ENCODE results near the gene UBE2L3. TPM values are rescaled to one million over a fixed set of nuclear protein-coding genes. Genes with fewer than 3 reads are reported as not detected.
"Not testable (repeated sequence)": the region's sequence is repeated elsewhere in the genome, so short reads cannot be mapped to it uniquely, and the experiment has no call there.

Gene UBE2L3
- total RNA-seq, 1 donor from 2014 or later = 22.5 TPM

DNA sequence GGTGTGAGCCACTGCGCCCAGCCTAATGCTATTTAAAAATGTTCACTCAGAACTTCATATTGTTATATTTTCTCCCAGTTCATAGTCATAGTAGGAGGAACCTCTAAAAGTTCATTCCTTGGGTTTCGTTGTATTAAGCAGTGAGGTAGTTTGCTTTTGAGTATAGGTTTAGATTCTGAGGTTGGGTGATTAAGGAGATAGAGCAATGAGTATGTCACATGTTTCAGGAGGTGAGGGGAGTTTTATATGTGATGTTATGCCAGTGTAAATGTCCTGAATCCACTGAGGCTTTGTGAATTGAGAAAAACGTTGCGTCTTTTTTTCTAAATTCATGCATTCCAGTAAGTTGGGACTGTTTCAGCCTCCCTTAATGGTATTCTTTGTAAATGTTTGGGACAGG lies 4.2 kb downstream of the UBE2L3 start:
- no peak for DNase-seq (ENCODE audit: low read depth in 2 of 2)

GRCh38 chr22:21573293-21573734 lies 5.8 kb downstream of the UBE2L3 start:
- DNase-seq (ENCODE audit: low read depth in 2 of 2) = no peak

DNA sequence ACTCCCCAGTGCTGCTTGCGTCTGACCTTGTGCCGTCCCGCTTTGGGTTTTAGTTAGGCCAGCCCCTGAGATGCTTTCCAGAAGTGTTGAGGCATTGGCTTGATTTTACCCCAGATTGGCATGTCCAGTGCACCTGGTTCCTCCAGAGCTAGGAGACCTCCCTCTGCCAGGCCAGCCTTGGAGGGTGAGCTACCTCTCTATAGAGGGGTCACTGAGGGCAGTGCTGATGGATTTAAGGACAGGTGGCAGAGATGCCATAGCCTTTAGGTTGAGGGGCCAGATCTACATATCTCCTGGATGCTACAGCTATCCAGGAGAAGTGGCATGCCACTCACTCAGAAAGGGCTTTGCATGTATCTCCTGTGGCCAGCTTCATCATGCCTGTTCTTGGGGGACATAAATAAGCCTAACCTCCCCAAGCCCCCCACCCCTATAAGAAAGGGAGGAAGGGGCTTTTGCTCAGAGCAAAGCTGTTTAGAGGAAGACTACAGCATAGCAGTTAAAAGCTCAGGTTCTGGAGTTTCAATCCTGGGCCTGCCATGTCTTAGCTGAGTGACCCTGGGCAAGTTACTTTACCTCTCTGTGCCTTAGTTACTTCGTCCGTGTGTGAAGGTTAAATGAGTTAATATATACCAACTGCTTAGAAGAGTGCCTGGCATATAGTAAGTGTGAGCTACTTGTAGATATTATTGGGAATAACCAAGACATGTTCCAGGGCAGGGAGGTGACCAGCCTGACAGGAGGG lies 6.4 kb downstream of the UBE2L3 start:
- DNase-seq (ENCODE audit: low read depth in 2 of 2) = no peak

DNA sequence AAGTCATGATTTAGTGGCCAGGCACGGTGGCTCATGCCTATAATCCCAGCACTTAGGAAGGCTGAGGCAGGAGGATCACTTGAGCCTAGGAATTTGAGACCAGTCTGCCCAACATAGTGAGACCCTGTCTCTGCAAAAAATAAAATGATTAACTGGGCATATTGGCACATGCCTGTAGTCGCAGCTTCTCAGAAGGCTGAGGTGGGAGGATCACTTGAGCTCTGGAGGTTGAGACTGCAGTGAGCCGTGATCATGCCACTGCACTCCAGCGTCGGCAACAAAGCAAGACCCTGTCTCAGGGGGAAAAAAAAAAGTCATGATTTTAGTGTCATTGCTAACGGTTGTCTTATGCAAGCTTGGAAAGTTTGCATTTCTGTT lies 11.9 kb downstream of the UBE2L3 start:
- no peak for DNase-seq (ENCODE audit: low read depth in 2 of 2)

GRCh38 chr22:21580623-21581007 lies 13.1 kb downstream of the UBE2L3 start:
- DNase-seq (ENCODE audit: low read depth in 2 of 2) = not testable (repeated sequence)

DNA sequence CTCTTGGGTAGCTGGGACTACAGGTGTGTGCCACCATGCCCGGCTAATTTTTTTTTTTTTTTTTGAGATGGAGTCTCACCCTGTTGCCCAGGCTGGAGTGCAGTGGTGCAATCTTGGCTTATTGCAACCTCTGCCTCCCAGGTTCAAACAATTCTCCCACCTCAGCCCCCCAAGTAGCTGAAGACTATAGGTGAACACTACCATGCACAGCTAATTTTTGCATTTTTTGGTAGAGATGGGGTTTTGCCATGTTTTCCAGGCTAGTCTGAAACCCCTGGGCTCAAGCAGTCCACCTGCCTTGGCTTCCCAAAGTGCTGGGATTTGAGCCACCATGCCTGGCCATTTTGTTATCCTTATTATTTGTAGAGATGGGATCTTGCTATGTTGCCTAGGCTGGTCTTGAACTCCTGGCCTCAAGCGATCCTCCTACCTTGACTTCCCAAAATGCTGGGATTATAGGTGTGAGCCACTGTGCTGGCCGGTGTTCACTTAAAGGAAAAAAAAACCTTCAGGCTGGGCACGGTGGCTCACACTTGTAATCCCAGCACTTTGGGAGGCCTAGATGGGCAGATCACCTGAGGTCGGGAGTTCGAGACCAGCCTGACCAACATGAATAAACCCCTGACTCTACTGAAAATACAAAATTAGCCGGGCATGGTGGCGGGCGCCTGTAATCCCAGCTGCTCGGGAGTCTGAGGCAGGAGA lies 13.6 kb downstream of the UBE2L3 start:
- DNase-seq (ENCODE audit: low read depth in 2 of 2) = not testable (repeated sequence)

DNA sequence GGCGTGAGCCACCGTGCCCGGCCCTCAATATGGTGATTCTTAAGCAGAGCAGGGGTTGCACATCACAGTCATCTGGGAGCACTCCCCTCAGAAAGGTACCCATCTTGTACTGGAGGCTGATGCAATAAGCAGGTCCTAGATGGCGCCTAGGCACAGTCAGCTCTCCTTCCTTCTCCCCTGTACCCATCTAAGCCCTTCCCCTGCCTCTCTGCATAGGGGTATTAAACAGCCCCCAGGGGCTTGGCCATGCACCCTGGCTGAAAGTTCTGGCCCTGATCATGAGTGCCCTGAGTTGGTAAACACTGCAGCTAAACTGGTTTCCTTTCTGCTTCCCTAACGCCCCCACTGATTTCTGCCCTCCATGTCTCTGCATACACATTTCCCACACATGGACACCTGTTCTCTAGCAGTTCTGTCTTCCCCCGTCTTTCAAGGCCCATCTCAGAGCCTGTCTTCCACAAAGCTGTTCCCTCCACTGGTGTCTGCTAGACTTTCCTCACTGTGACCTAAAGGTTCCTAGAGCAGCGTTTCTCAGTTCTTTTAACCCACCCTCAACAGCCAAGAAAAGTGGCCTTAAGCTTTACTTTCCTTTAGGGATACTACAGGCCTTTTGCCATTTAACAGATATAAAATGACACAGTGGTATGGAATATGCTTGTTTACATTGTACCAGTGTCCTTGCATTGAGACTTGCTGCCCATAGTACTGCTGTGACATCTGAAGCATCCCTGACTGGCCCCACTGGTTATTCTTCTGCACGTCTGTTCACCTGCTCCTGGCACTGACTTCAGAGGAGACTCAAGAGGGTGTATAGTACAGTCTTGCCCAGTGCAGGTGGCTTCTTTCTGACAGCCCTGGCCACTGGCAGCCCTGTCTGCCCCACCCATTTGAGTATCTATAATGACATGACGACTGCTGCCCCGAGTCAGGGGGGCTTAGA lies 15.6 kb downstream of the UBE2L3 start:
- DNase-seq (ENCODE audit: low read depth in 2 of 2) = no peak

DNA sequence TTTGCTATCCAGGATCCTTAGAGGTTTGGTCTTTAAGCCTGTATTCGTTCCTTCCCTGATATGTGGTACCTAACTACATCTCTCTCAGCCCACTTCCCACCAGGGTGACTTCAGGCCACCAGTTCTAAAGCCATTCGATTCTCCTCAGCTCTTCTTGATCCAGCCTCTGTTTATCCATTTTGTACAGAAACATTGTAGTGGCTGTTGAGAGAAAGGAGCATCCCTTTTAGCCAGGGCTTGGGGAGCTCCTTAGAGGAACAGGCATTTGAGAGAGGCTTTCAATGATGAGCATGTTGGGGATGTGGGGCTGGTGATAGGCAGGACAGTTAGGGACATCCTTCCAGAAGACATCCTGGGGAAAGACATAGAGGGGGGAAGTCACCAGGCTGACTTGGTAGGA lies 17.9 kb downstream of the UBE2L3 start:
- DNase-seq (ENCODE audit: low read depth in 2 of 2) = no peak

DNA sequence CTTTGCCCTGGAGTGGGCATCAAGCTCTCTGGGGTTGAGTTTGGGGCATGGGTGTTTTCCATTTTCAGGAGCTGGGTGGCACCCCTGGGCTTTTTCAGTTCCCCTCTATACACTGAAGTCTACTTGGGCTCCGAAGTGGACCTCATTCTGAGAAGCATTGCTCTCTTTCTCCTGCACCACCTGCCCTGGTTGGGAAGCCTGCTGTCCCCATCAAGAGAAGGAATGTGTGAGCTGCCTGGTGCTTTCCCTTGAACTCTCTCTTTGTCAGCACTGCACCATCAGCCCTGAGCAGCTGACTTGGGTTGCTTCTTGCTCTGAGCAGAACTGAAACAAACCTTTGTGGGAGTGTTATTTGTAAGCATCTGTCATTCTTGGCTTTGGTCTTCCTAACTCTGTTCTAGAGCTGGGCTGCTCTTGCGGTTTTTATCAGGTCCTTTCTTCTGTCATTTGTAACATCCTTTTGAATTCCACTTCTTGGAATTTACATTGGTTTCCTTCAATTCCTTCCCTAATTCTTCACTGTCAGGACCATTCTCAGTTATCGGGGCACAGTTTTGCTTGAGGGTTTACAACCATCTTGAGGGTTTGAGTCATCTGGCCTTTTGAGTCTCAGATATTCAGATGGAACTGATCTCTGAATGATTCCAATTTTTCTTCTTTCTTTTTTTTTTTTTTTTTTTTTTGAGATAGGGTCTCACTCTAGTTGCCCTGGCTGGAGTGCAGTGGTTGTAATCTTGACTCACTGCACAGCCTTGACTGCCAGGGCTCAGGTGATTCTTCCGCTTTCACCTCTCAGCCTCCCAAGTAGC lies 20.5 kb downstream of the UBE2L3 start:
- no peak for DNase-seq (ENCODE audit: low read depth in 2 of 2)

DNA sequence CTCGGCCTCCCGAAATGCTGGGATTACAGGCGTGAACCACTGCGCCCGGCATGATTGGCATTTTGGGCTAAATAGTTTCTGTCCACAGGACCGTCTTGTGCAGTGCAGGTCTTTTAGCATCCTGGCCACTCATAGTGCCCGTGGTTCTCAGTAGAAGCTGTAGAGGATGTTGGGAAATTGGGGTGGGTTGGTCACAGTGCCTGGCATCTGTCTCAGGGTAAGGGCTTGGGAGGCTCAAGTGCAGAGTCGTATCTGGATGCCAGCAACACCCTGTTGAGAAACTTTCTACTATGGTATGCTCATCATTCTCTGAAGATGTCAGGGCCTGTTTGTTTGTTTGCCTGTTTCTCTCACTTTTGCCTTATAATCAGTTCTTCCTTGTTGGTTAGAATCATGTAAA lies 21.9 kb downstream of the UBE2L3 start:
- DNase-seq (ENCODE audit: low read depth in 2 of 2) = no peak

DNA sequence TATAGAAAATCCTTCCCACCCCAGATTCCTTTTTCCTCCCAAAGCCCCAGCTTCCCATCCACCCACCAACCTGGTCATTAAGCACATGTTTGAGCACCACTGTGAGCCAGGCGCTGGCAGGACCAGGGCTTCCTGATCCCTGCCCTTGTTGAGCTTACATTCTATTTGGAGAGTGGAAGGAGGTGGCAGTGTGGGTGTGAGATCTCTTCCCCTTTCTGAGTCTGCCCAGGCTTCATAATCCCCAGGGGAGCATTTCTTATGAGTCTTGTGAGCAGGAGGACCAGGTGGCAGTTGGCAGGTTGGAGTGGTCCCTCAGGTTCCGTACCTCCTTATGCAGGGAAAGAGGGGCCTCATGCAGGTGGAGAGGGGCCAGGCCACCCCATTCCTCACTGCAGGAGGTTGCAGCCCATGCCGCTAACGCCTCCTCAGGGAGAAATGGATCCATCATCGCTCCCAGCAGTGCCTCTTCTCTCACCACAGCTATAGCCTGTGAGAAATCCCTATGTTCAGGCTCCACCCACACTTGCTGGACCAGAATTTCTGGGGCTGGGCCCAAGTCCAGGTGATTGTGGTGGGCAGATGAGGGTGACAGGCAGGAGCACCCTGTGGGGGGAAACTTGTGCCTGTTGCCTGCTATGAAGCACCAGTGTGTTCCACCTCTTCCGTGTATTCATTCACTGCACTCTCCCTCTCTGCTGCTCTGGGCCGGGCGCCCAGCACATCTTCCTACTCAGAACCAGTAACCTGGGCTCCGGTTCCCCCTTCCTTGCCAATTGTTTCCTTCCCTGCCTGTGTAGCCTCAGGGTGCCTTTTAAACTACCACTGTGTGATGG lies 23.5 kb downstream of the UBE2L3 start:
- no peak for DNase-seq (ENCODE audit: low read depth in 2 of 2)

DNA sequence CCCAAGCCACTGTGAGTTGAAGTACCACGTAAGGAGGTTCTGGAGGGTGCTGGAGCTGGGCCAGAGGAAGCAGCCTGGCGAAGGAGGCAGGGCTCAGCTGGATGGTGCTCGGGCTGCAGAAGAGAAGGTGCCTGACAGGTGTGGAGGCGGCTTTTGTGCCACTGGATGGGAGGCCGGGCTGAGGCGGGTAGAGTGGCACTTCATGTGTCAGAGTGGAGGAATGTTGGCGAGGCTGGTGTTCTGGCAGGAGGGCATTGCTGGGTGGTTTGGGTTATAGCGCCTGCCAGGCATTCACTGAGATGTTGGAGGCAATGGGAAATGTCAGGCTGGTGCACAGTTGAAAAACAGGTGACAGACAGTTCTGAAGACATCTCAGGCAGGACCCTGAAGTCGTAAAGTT lies 24.2 kb downstream of the UBE2L3 start:
- DNase-seq (ENCODE audit: low read depth in 2 of 2) = no peak

DNA sequence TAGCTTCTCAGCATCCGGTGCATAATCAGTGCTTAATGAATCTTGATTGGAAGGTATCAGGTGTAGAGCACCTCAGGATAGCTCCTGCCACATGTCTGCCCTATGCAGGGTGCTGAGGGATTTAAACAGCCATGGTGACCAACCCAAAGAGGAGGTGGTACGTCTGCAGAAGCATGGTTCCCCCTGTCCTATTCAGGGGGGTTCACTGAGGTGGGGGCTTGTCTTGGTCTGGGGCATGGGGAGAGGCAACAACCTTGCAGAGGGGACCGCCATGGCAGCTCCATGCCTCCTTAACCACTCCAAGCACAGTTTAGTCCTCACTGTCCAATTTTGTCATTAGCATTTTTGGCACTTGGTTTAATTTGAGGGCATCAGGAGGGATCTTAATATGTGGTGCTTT lies 24.9 kb downstream of the UBE2L3 start:
- DNase-seq (ENCODE audit: low read depth in 2 of 2) = no peak

GRCh38 chr22:21593406-21594232 lies 26.1 kb downstream of the UBE2L3 start:
- DNase-seq (ENCODE audit: low read depth in 2 of 2) = no peak

- no peak for DNase-seq (ENCODE audit: low read depth in 2 of 2)
Measured at GRCh38 chr22:21594865-21595452, 27.4 kb downstream of the UBE2L3 start.

GRCh38 chr22:21596356-21597135 lies 29.0 kb downstream of the UBE2L3 start:
- not testable (repeated sequence) for DNase-seq (ENCODE audit: low read depth in 2 of 2)

GRCh38 chr22:21598302-21598701 lies 30.8 kb downstream of the UBE2L3 start:
- DNase-seq (ENCODE audit: low read depth in 2 of 2) = no peak

Data from dermis microvascular lymphatic vessel endothelial cell (primary cell).